SK-N-SH (cell line): ENCODE results near the gene CAPN5. TPM values are rescaled to one million over a fixed set of nuclear protein-coding genes. Genes with fewer than 3 reads are reported as not detected.

Experiments used
- CTCF ChIA-PET: fragments of 300-600, 350-600 bp; formaldehyde crosslinking; extraction: SDS; loops from one replicate; lab custom pipeline; 2021; lab: Yijun Ruan, JAX
- POLR2A ChIA-PET: fragments of 350-600 bp; sonication (Branson Sonifier 250); formaldehyde crosslinking; extraction: SDS; loops from one replicate; lab custom pipeline; 2020; ENCODE audit warnings: antibody characterized with exemption, inconsistent platforms; lab: Yijun Ruan, JAX
- DNase-seq: peaks from one replicate; pipeline ENCODE4 v3.0.0; 2012
- H2AFZ ChIP-seq: fragments of 200-600 bp; sonication (generic); 2 replicates; pipeline ENCODE4 v1.8.1; 2016; ENCODE audit warnings: antibody characterized with exemption, mild to moderate bottlenecking, low read depth
- H3F3A ChIP-seq: fragments of 200-600 bp; sonication (generic); replicated peaks from 2 replicates; pipeline ENCODE3; 2016; ENCODE audit warnings: antibody characterized with exemption, mild to moderate bottlenecking; ENCODE audit not compliant: insufficient read depth
- H3K27ac ChIP-seq, 2 experiments: fragments of 200-500 bp in 1 of 2; fragments of 200-600 bp in 1 of 2; sonication (Bioruptor generic) in 1 of 2; sonication (generic), shearing (Covaris generic) in 1 of 2; 2 replicates each; pipeline versions ENCODE4 v1.5.1 to v1.6.1; 2014 to 2016; ENCODE audit warnings: low read depth in 2 of 2, inconsistent platforms in 1 of 2, low read length in 1 of 2, mild to moderate bottlenecking in 1 of 2, mixed read lengths in 1 of 2
- H3K27me3 ChIP-seq: fragments of 200-600 bp; sonication (generic), shearing (Covaris generic); 2 replicates; pipeline ENCODE4 v1.6.1; 2016; ENCODE audit warnings: mixed run types; ENCODE audit not compliant: insufficient read depth
- H3K36me3 ChIP-seq, 2 experiments: fragments of 200-500 bp in 1 of 2; fragments of 200-600 bp in 1 of 2; sonication (Bioruptor generic) in 1 of 2; sonication (generic) in 1 of 2; replicated peaks in 1 of 2; 2 replicates each; pipeline versions ENCODE3 to v1.5.1; 2014 to 2016; ENCODE audit warnings: low read length in 1 of 2, mild to moderate bottlenecking in 1 of 2; ENCODE audit not compliant: insufficient read depth in 2 of 2, control insufficient read depth in 1 of 2
- H3K4me1 ChIP-seq, 2 experiments: fragments of 200-500 bp in 1 of 2; fragments of 200-600 bp in 1 of 2; sonication (Bioruptor generic) in 1 of 2; sonication (generic), shearing (Covaris generic) in 1 of 2; 2 replicates each; pipeline versions ENCODE4 v1.5.1 to v1.6.1; 2014 to 2016; ENCODE audit warnings: low read depth in 1 of 2, low read length in 1 of 2, mixed run types in 1 of 2; ENCODE audit not compliant: insufficient read depth in 2 of 2, control insufficient read depth in 1 of 2
- H3K4me2 ChIP-seq: fragments of 200-600 bp; sonication (generic), shearing (Covaris generic); 2 replicates; pipeline ENCODE4 v1.6.1; 2017; ENCODE audit warnings: mixed run types
- H3K4me3 ChIP-seq, 2 experiments: fragments of 200-500 bp in 1 of 2; fragments of 200-600 bp in 1 of 2; sonication (Bioruptor generic) in 1 of 2; sonication (generic), shearing (Covaris generic) in 1 of 2; 2 replicates each; pipeline versions ENCODE4 v1.5.1 to v1.8.1; 2014 to 2016; ENCODE audit warnings: low read depth in 2 of 2, inconsistent platforms in 1 of 2, low read length in 1 of 2, mild to moderate bottlenecking in 1 of 2, mixed read lengths in 1 of 2, moderate library complexity in 1 of 2
- H3K79me2 ChIP-seq: fragments of 200-600 bp; sonication (generic); 2 replicates; pipeline ENCODE4 v1.8.1; 2017; ENCODE audit warnings: mild to moderate bottlenecking; ENCODE audit not compliant: insufficient read depth
- H3K9ac ChIP-seq: fragments of 200-600 bp; sonication (generic); 2 replicates; pipeline ENCODE4 v1.6.1; 2017; ENCODE audit warnings: mixed run types
- H3K9me2 ChIP-seq: fragments of 200-600 bp; sonication (generic); 2 replicates; pipeline ENCODE4 v1.6.1; 2017; ENCODE audit warnings: mixed run types
- H3K9me3 ChIP-seq: fragments of 200-600 bp; sonication (generic); 2 replicates; pipeline ENCODE4 v1.6.1; 2017; ENCODE audit warnings: mixed run types, mild to moderate bottlenecking, moderate library complexity
- H4K20me1 ChIP-seq: fragments of 200-600 bp; sonication (generic); 2 replicates; pipeline ENCODE4 v1.6.1; 2017; ENCODE audit warnings: mild to moderate bottlenecking, mixed run types; ENCODE audit not compliant: insufficient read depth
- CHD2 ChIP-seq: fragments of 150-350 bp; IDR thresholded peaks from 2 replicates; pipeline ENCODE4 v1.6.1; 2018; ENCODE audit warnings: low read length; ENCODE audit not compliant: partially characterized antibody
- CTCF ChIP-seq: fragments of 200-600 bp; sonication (generic); IDR thresholded peaks from 2 replicates; pipeline ENCODE4 v1.6.1; 2017; ENCODE audit warnings: antibody characterized with exemption, mild to moderate bottlenecking, moderate library complexity
- ELF1 ChIP-seq: IDR thresholded peaks from 2 replicates; pipeline ENCODE4 v1.4.0; 2012
- EP300 ChIP-seq, 2 experiments: IDR thresholded peaks; 2 replicates each; pipeline versions ENCODE4 v1.4.0 to v1.6.1; 2012; ENCODE audit warnings: borderline replicate concordance in 1 of 2, low read depth in 1 of 2, low read length in 1 of 2
- EZH2phosphoT487 ChIP-seq: fragments of 200-600 bp; sonication (generic); IDR thresholded peaks from 2 replicates; pipeline ENCODE4 v1.6.1; 2017; ENCODE audit warnings: low read depth, mixed run types, mild to moderate bottlenecking, antibody characterized with exemption, moderate library complexity, borderline replicate concordance
- FOSL2 ChIP-seq: IDR thresholded peaks from 2 replicates; pipeline ENCODE4 v1.4.0; 2012; ENCODE audit warnings: low read depth, mild to moderate bottlenecking, moderate library complexity, borderline replicate concordance
- GATA2 ChIP-seq: sonication (generic); formaldehyde crosslinking; IDR thresholded peaks from 2 replicates; pipeline ENCODE4 v1.5.0; 2020; ENCODE audit warnings: mild to moderate bottlenecking, missing genetic modification reagents
- NRF1 ChIP-seq: IDR thresholded peaks from 2 replicates; pipeline ENCODE4 v1.6.1; 2012; ENCODE audit warnings: low read depth, mild to moderate bottlenecking, low read length
- POLR2AphosphoS5 ChIP-seq: IDR thresholded peaks from 2 replicates; pipeline ENCODE4 v1.6.1; 2012; ENCODE audit warnings: low read depth, low read length
- RCOR1 ChIP-seq: fragments of 150-350 bp; IDR thresholded peaks from 2 replicates; pipeline ENCODE4 v1.6.1; 2017; ENCODE audit warnings: antibody characterized with exemption, low read length
- REST ChIP-seq: IDR thresholded peaks from 2 replicates; pipeline ENCODE4 v1.6.1; 2012; ENCODE audit warnings: mild to moderate bottlenecking, low read depth, low read length, moderate library complexity
- SIN3A ChIP-seq: IDR thresholded peaks from 2 replicates; pipeline ENCODE4 v1.6.1; 2012; ENCODE audit warnings: low read depth, mild to moderate bottlenecking, low read length, moderate library complexity, borderline replicate concordance
- SMC3 ChIP-seq: IDR thresholded peaks from 2 replicates; pipeline ENCODE4 v1.6.1; 2012; ENCODE audit warnings: low read depth, low read length, improper control_type of control experiment
- TCF12 ChIP-seq: IDR thresholded peaks from 2 replicates; pipeline ENCODE4 v1.4.0; 2012
- YY1 ChIP-seq: IDR thresholded peaks from 2 replicates; pipeline ENCODE4 v1.4.0; 2012; ENCODE audit warnings: low read depth, mild to moderate bottlenecking
- WGBS: methylation state at CpG from one replicate; pipeline ENCODE4 v1.1.6; 2017; ENCODE audit warnings: low lambda C conversion rate; 5-methylcytosine and 5-hydroxymethylcytosine counted together
- polyA plus RNA-seq, 3 experiments: library from polyadenylated mRNA; depleted of rRNA; stranded (reverse); fragments of >200 nt; gene quantifications; 2 replicates each; pipeline ENCODE4 v1.2.3, GENCODE V29; 2012

Gene CAPN5
- polyA plus RNA-seq, 1 of the 3 experiments (the other 2 are of a cell fraction), result 33.1 TPM

DNA sequence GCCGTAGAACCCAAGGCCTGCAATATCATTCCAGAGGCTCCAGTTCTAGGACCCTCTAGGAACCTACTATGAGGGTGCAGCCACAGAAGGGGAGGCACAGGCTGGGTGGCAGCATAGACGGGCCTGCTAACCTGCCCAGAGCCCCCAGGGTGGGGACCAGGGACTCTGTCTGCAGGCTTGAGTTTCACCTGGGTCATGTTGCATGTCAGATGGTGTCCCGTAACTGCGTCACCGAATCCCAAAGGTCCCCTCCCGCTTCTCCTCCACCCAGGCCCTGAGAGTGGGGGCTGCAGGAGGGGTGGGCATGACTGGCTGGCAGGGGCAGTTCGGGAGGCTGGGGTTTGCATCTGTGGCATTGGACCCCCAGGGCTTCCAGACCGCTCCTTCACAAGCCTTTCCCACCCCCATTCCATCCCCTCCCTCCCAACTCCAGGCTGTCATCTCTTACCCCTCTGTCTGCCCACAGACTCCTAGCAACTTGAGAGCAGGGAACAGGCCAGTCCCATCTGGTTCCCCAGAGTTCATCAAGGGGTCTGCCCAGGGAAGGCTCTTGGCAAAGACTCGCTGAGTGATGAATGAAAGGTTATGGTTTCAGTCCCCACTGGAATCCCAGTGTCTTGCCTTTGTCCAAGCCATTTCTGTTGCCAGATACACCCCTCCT, 77.6 kb downstream of the CAPN5 start:
- no peak overlapping the region for H3K9ac ChIP-seq
- no peaks in the 10 kb centered on the region for H3K79me2 ChIP-seq
- WGBS, result 78% methylated on average over 8 of the region's 9 CpGs
- no peaks in the 10 kb centered on the region for H4K20me1 ChIP-seq
- H3K9me2 ChIP-seq, result no peaks in the 10 kb centered on the region
- H3F3A ChIP-seq, result no peaks in the 10 kb centered on the region
- TF ChIP-seq RCOR1 (no peak), EP300 (IDR thresholded peaks at IDR 0.05; ENCODE audit: borderline replicate concordance in 1 of 2, low read depth in 1 of 2, low read length in 1 of 2) (no peak), SIN3A (no peak), TCF12 (no peak), REST (no peak), EZH2phosphoT487 (no peak), YY1 (no peak), CTCF (no peak), GATA2 (no peak), POLR2AphosphoS5 (no peak), CHD2 (no peak), SMC3 (no peak), FOSL2 (no peak), NRF1 (no peak), ELF1 (no peak)
- H2AFZ ChIP-seq, result no peak overlapping the region
- H3K4me2 ChIP-seq, result no peak overlapping the region
- H3K9me3 ChIP-seq, result no peaks in the 10 kb centered on the region
- POLR2A ChIA-PET, result no interaction called here
- no peak overlapping the region for H3K4me3 ChIP-seq
- CTCF ChIA-PET, result interaction anchor here (1.5 to 3.4 kb wide), 2 partner anchors 17 to 43 kb away, joined by 6 to 16 read pairs; partner anchors contain the start of gene MYO7A
- no peak overlapping the region for H3K27ac ChIP-seq
- DNase-seq, result no peak
- no peaks in the 10 kb centered on the region for H3K36me3 ChIP-seq
- no peaks in the 10 kb centered on the region for H3K27me3 ChIP-seq
- H3K4me1 ChIP-seq, result peaks cover 0 to 40% of the 10 kb centered on the region in 2 experiments; a peak in 1 of 4 replicates
